Daoy (cell line): ENCODE measurements around the gene IGSF21. TPM values are rescaled to one million over a fixed set of nuclear protein-coding genes. Genes with fewer than 3 reads are reported as not detected.
A peak's percentile ranks its signal among the peaks of the same experiment; 100 is the strongest.

Experiments
- DNase-seq: peaks from one replicate; pipeline ENCODE4 v3.0.0-alpha.2; 2015; ENCODE audit warnings: low read depth
- total RNA-seq: library from RNA; depleted of rRNA; stranded (reverse); fragments of >200 nt; shearing (Covaris generic); gene quantifications from 2 replicates; pipeline ENCODE4 v1.2.3, GENCODE V29; 2014

The IGSF21 gene
- total RNA-seq, 1 experiment from 2014 or later: not detected

GRCh38 chr1:18294437-18295176, 187.0 kb downstream of the IGSF21 start:
- DNase-seq: no peak

- peak; percentile 60 for DNase-seq
These were observed 190.5 kb downstream of the IGSF21 start for GRCh38 chr1:18297896-18298648.

GRCh38 chr1:18299441-18300338, 192.1 kb downstream of the IGSF21 start:
- peak; percentile 25 for DNase-seq

GRCh38 chr1:18300376-18300775, 192.8 kb downstream of the IGSF21 start:
- DNase-seq: no peak

- DNase-seq: no peak
These were observed 195.3 kb downstream of the IGSF21 start for GRCh38 chr1:18302788-18303413.

GRCh38 chr1:18304151-18304869, 196.7 kb downstream of the IGSF21 start:
- DNase-seq: no peak

- DNase-seq: no peak
These were observed 197.7 kb downstream of the IGSF21 start for GRCh38 chr1:18305182-18305795.

- DNase-seq: no peak
These were observed 199.8 kb downstream of the IGSF21 start for GRCh38 chr1:18307329-18307898.

- peak; percentile 83 for DNase-seq
These were observed 202.1 kb downstream of the IGSF21 start for GRCh38 chr1:18309552-18310155.

- DNase-seq: no peak
These were observed 205.4 kb downstream of the IGSF21 start for GRCh38 chr1:18312961-18313360.

GRCh38 chr1:18313523-18313922, 205.9 kb downstream of the IGSF21 start:
- DNase-seq: no peak

- DNase-seq: no peak
These were observed 206.8 kb downstream of the IGSF21 start for GRCh38 chr1:18314399-18314798.

GRCh38 chr1:18315449-18315848, 207.9 kb downstream of the IGSF21 start:
- no peak for DNase-seq

GRCh38 chr1:18316764-18317163, 209.2 kb downstream of the IGSF21 start:
- no peak for DNase-seq

- no peak for DNase-seq
These were observed 211.5 kb downstream of the IGSF21 start for GRCh38 chr1:18319099-18319498.

- no peak for DNase-seq
These were observed 212.5 kb downstream of the IGSF21 start for GRCh38 chr1:18320051-18320450.

GRCh38 chr1:18322368-18323032, 214.9 kb downstream of the IGSF21 start:
- DNase-seq: peak; percentile 38

GRCh38 chr1:18323259-18323658, 215.7 kb downstream of the IGSF21 start:
- no peak for DNase-seq

GRCh38 chr1:18324246-18324645, 216.6 kb downstream of the IGSF21 start:
- DNase-seq: peak; percentile 41
